Endothelial cell (in vitro differentiated cells): ENCODE measurements around the gene DOCK1. TPM values are rescaled to one million over a fixed set of nuclear protein-coding genes. Genes with fewer than 3 reads are reported as not detected.
"Not testable (repeated sequence)": the region's sequence is repeated elsewhere in the genome, so short reads cannot be mapped to it uniquely, and the experiment has no call there.

ENCODE experiments used
- DNase-seq: peaks from one replicate; pipeline ENCODE4 v3.0.0; 2021; ENCODE audit warnings: low spot score
- H3K27ac Mint-ChIP-seq: one replicate; pipeline ENCODE4 v1.8.0; 2021; ENCODE audit warnings: mixed read lengths, inconsistent platforms; ENCODE audit not compliant: unreplicated experiment
- H3K27me3 Mint-ChIP-seq: one replicate; pipeline ENCODE4 v1.8.0; 2021; ENCODE audit warnings: mild to moderate bottlenecking, moderate library complexity, mixed read lengths, inconsistent platforms; ENCODE audit not compliant: unreplicated experiment
- H3K36me3 Mint-ChIP-seq: one replicate; pipeline ENCODE4 v1.8.0; 2021; ENCODE audit warnings: mild to moderate bottlenecking, low read depth, mixed read lengths, inconsistent platforms; ENCODE audit not compliant: unreplicated experiment
- H3K4me1 Mint-ChIP-seq: one replicate; pipeline ENCODE4 v1.8.0; 2021; ENCODE audit warnings: mild to moderate bottlenecking, mixed read lengths, inconsistent platforms; ENCODE audit not compliant: unreplicated experiment
- H3K4me3 Mint-ChIP-seq: one replicate; pipeline ENCODE4 v1.8.0; 2021; ENCODE audit warnings: mild to moderate bottlenecking, mixed read lengths, inconsistent platforms; ENCODE audit not compliant: unreplicated experiment
- H3K9me3 Mint-ChIP-seq: one replicate; pipeline ENCODE4 v1.8.0; 2021; ENCODE audit warnings: mixed read lengths, inconsistent platforms; ENCODE audit not compliant: unreplicated experiment
- CTCF ChIP-seq: fragments of 200-600 bp; sonication (generic); IDR thresholded peaks from one replicate; pipeline ENCODE4 v1.5.0; 2021; ENCODE audit warnings: antibody characterized with exemption; ENCODE audit not compliant: unreplicated experiment
- total RNA-seq: library from RNA; stranded (reverse); fragmentation: NEBNext Ultra II Directional; extraction: Animal tissue kit (Norgen Biotek cat#: 25700); gene quantifications from one replicate; pipeline ENCODE4 v1.2.1, GENCODE V29; 2021; ENCODE audit not compliant: unreplicated experiment

The DOCK1 gene
- total RNA-seq, 1 donor from 2014 or later: 116 TPM

- no peak overlapping the region for H3K27ac Mint-ChIP-seq
- no peak for TF ChIP-seq CTCF
- no peak overlapping the region for H3K4me3 Mint-ChIP-seq
- peaks cover 5% of the 10 kb centered on the region for H3K36me3 Mint-ChIP-seq
- no peak for DNase-seq
- no peaks in the 10 kb centered on the region for H3K9me3 Mint-ChIP-seq
- H3K4me1 Mint-ChIP-seq: peaks cover 37% of the 10 kb centered on the region
- H3K27me3 Mint-ChIP-seq: peaks cover 5% of the 10 kb centered on the region
Measured at GRCh38 chr10:127298381-127298780, 393.2 kb downstream of the DOCK1 start.

GRCh38 chr10:127299192-127299591, 394.0 kb downstream of the DOCK1 start:
- not testable (repeated sequence) for H3K27me3 Mint-ChIP-seq, H3K36me3 Mint-ChIP-seq, H3K27ac Mint-ChIP-seq, DNase-seq, H3K9me3 Mint-ChIP-seq, H3K4me3 Mint-ChIP-seq
- peaks cover 31% of the 10 kb centered on the region for H3K4me1 Mint-ChIP-seq

DNA sequence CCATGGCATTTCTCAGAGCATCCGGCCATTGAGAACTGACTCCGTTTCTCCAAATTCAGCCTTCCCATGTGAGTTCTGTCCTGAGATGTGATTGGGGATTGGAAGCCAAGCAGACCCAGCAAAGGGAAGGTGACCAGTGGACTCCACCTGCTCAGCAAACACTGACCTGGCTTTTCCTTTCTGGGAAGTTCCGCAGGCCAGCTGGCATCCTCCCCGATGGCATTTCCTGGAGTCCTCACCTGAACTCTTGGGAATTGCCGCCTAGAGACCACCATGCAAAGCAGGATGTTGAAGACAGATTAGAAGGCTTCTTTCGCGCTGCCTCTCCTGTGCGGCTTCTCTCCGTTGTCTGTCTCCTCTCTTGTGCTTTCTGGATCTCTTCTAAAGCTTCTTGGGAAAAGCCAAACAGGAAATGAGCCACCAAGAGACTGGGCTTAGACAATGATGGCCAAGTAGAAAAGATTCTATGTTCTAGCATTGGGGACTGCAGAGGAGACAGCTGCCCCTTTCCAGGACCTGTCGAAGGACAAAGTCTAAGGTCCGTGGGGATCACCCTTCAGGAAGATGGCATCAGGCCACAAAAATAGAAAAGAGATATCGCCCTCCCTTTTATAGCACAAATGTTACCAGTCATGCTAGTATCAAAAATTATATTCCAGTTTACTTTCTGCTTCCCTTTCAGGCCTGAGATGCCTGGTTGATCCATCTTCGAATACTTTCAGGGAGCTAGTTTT, 394.9 kb downstream of the DOCK1 start:
- H3K9me3 Mint-ChIP-seq: no peaks in the 10 kb centered on the region
- DNase-seq: no peak
- H3K4me1 Mint-ChIP-seq: peaks cover 31% of the 10 kb centered on the region
- H3K27ac Mint-ChIP-seq: no peak overlapping the region
- H3K27me3 Mint-ChIP-seq: peaks cover 5% of the 10 kb centered on the region
- no peak for TF ChIP-seq CTCF
- H3K4me3 Mint-ChIP-seq: no peak overlapping the region
- no peaks in the 10 kb centered on the region for H3K36me3 Mint-ChIP-seq

- H3K9me3 Mint-ChIP-seq: no peaks in the 10 kb centered on the region
- peaks cover 31% of the 10 kb centered on the region for H3K4me1 Mint-ChIP-seq
- TF ChIP-seq CTCF: no peak
- DNase-seq: no peak
- H3K36me3 Mint-ChIP-seq: no peaks in the 10 kb centered on the region
- H3K27me3 Mint-ChIP-seq: peaks cover 6% of the 10 kb centered on the region
- H3K4me3 Mint-ChIP-seq: no peak overlapping the region
- no peak overlapping the region for H3K27ac Mint-ChIP-seq
Measured at GRCh38 chr10:127300868-127301321, 395.7 kb downstream of the DOCK1 start.

DNA sequence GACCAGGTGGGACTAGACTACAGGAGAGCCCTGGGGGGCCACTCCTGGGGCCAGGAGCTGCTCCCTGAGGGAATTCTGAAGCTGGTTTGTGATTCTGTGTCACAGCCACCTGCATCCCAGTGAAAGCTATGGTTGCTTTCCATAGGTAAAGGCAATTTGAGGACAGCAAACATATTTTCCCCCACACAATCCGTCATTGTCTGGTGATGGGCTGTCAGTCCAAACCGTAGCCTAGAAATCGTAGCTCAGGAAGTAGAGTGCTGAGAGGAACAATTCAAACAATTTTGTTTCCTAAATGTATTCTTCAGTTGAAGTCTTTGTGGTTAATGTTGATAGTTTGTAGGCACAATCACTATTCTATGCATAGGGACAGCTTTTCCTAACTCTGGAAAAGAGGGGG, 397.1 kb downstream of the DOCK1 start:
- Mint-ChIP-seq H3K27ac (no peak overlapping the region), H3K9me3 (no peaks in the 10 kb centered on the region), H3K4me1 (peaks cover 31% of the 10 kb centered on the region), H3K4me3 (no peak overlapping the region), H3K27me3 (peaks cover 3% of the 10 kb centered on the region), H3K36me3 (no peaks in the 10 kb centered on the region)
- DNase-seq: no peak
- TF ChIP-seq CTCF: no peak
